H9 (cell line): ENCODE data around the gene ABCA1. TPM values are rescaled to one million over a fixed set of nuclear protein-coding genes. Genes with fewer than 3 reads are reported as not detected.
A peak's percentile ranks its signal among the peaks of the same experiment; 100 is the strongest.
"Not testable (repeated sequence)": the region's sequence is repeated elsewhere in the genome, so short reads cannot be mapped to it uniquely, and the experiment has no call there.

ENCODE experiments used
- DNase-seq: peaks from one replicate; pipeline ENCODE4 v3.0.0-alpha.2; 2017
- H2AFZ ChIP-seq: one replicate; pipeline ENCODE4 v1.6.1; 2013; ENCODE audit warnings: mild to moderate bottlenecking, low read length, control low read depth, moderate library complexity
- H2AK5ac ChIP-seq: 2 replicates; pipeline ENCODE4 v1.6.1; 2013; ENCODE audit warnings: low read length, control low read depth, mixed read lengths; ENCODE audit not compliant: insufficient read length
- H2BK120ac ChIP-seq: one replicate; pipeline ENCODE4 v1.6.1; 2013; ENCODE audit warnings: low read depth, mild to moderate bottlenecking, low read length, control low read depth, inconsistent platforms; ENCODE audit not compliant: poor library complexity, severe bottlenecking
- H2BK12ac ChIP-seq: 2 replicates; pipeline ENCODE4 v1.6.1; 2013; ENCODE audit warnings: low read length, control low read depth, mixed read lengths, low read depth; ENCODE audit not compliant: insufficient read length
- H2BK15ac ChIP-seq: 2 replicates; pipeline ENCODE4 v1.6.1; 2013; ENCODE audit warnings: low read depth, low read length, control low read depth
- H2BK20ac ChIP-seq: one replicate; pipeline ENCODE4 v1.6.1; 2013; ENCODE audit warnings: low read depth, mild to moderate bottlenecking, low read length, control low read depth, inconsistent platforms; ENCODE audit not compliant: poor library complexity, severe bottlenecking
- H2BK5ac ChIP-seq: 2 replicates; pipeline ENCODE4 v1.6.1; 2013; ENCODE audit warnings: low read length, control low read depth, mixed read lengths; ENCODE audit not compliant: insufficient read length
- H3K14ac ChIP-seq: 2 replicates; pipeline ENCODE4 v1.6.1; 2013; ENCODE audit warnings: low read length, control low read depth; ENCODE audit not compliant: insufficient read depth
- H3K18ac ChIP-seq: 2 replicates; pipeline ENCODE4 v1.6.1; 2013; ENCODE audit warnings: low read depth, mild to moderate bottlenecking, mixed read lengths, low read length, control low read depth; ENCODE audit not compliant: insufficient read length
- H3K23ac ChIP-seq: 2 replicates; pipeline ENCODE4 v1.6.1; 2013; ENCODE audit warnings: low read length, control low read depth, mixed read lengths, low read depth; ENCODE audit not compliant: insufficient read length
- H3K23me2 ChIP-seq: 2 replicates; pipeline ENCODE4 v1.6.1; 2013; ENCODE audit warnings: low read depth, mild to moderate bottlenecking, mixed read lengths, low read length, control low read depth; ENCODE audit not compliant: insufficient read length, poor library complexity, severe bottlenecking
- H3K27ac ChIP-seq: 2 replicates; pipeline ENCODE4 v1.5.1; 2013; ENCODE audit warnings: low read length, control low read depth, mixed read lengths, low read depth; ENCODE audit not compliant: insufficient read length
- H3K27me3 ChIP-seq: 2 replicates; pipeline ENCODE4 v1.6.1; 2013; ENCODE audit warnings: low read length, control low read depth, inconsistent platforms; ENCODE audit not compliant: insufficient read depth
- H3K4ac ChIP-seq: 2 replicates; pipeline ENCODE4 v1.6.1; 2013; ENCODE audit warnings: low read depth, mild to moderate bottlenecking, control low read depth, inconsistent platforms, low read length, moderate library complexity
- H3K4me1 ChIP-seq: 2 replicates; pipeline ENCODE4 v1.6.1; 2013; ENCODE audit warnings: low read length, control low read depth, inconsistent platforms; ENCODE audit not compliant: insufficient read depth
- H3K4me2 ChIP-seq: 2 replicates; pipeline ENCODE4 v1.6.1; 2013; ENCODE audit warnings: low read length, control low read depth, mixed read lengths; ENCODE audit not compliant: insufficient read length, insufficient read depth
- H3K56ac ChIP-seq: 2 replicates; pipeline ENCODE4 v1.6.1; 2013; ENCODE audit warnings: low read depth, mild to moderate bottlenecking, mixed read lengths, low read length, control low read depth; ENCODE audit not compliant: insufficient read length
- H3K79me1 ChIP-seq: 2 replicates; pipeline ENCODE4 v1.6.1; 2013; ENCODE audit warnings: low read depth, mild to moderate bottlenecking, moderate library complexity, low read length, control low read depth, inconsistent platforms; ENCODE audit not compliant: insufficient read depth, poor library complexity, severe bottlenecking
- H3K79me2 ChIP-seq: 2 replicates; pipeline ENCODE4 v1.6.1; 2013; ENCODE audit warnings: low read length, control low read depth, inconsistent platforms; ENCODE audit not compliant: insufficient read depth
- H3K9ac ChIP-seq: 2 replicates; pipeline ENCODE4 v1.6.1; 2013; ENCODE audit warnings: low read length, control low read depth, mixed read lengths; ENCODE audit not compliant: insufficient read length; ENCODE audit errors: extremely low read depth
- H3K9me3 ChIP-seq: one replicate; pipeline ENCODE4 v1.6.1; 2013; ENCODE audit warnings: low read depth, low read length, inconsistent platforms; ENCODE audit not compliant: control insufficient read depth
- H3T11ph ChIP-seq: one replicate; pipeline ENCODE4 v1.6.1; 2013; ENCODE audit warnings: mild to moderate bottlenecking, low read length, control low read depth, inconsistent platforms
- H4K20me1 ChIP-seq: one replicate; pipeline ENCODE4 v1.6.1; 2013; ENCODE audit not compliant: control insufficient read depth, insufficient read length, insufficient read depth
- H4K5ac ChIP-seq: 2 replicates; pipeline ENCODE4 v1.6.1; 2013; ENCODE audit warnings: low read depth, mild to moderate bottlenecking, mixed read lengths, low read length, control low read depth; ENCODE audit not compliant: insufficient read length
- H4K8ac ChIP-seq: replicated peaks from 2 replicates; pipeline ENCODE4 v1.6.1; 2013; ENCODE audit warnings: low read length, control low read depth, mixed read lengths, low read depth; ENCODE audit not compliant: insufficient read length
- H4K91ac ChIP-seq: 2 replicates; pipeline ENCODE4 v1.6.1; 2013; ENCODE audit warnings: low read depth, mild to moderate bottlenecking, moderate library complexity, mixed read lengths, low read length, control low read depth; ENCODE audit not compliant: insufficient read length
- H3K27ac Mint-ChIP-seq, 3 experiments: 2 replicates in 2 of 3; 3 replicates in 1 of 3; pipeline ENCODE4 v1.8.0; 2020 to 2021; ENCODE audit warnings: mixed read lengths in 3 of 3, mild to moderate bottlenecking in 1 of 3, moderate library complexity in 1 of 3
- H3K27me3 Mint-ChIP-seq: 2 replicates; pipeline ENCODE4 v1.8.0; 2021; ENCODE audit warnings: low read depth, mild to moderate bottlenecking, moderate library complexity, mixed read lengths
- H3K36me3 Mint-ChIP-seq, 3 experiments: 2 replicates in 2 of 3; 3 replicates in 1 of 3; pipeline ENCODE4 v1.8.0; 2020 to 2021; ENCODE audit warnings: low read depth in 3 of 3, mixed read lengths in 3 of 3; ENCODE audit not compliant: insufficient read depth in 1 of 3
- H3K4me1 Mint-ChIP-seq, 2 experiments: 2 replicates each; pipeline ENCODE4 v1.8.0; 2020; ENCODE audit warnings: mixed read lengths in 2 of 2
- H3K4me3 Mint-ChIP-seq, 2 experiments: 2 replicates in 1 of 2; 3 replicates in 1 of 2; pipeline ENCODE4 v1.8.0; 2020 to 2021; ENCODE audit warnings: mild to moderate bottlenecking in 2 of 2, mixed read lengths in 2 of 2, moderate library complexity in 1 of 2
- H3K9me3 Mint-ChIP-seq, 2 experiments: 2 replicates in 1 of 2; 3 replicates in 1 of 2; pipeline ENCODE4 v1.8.0; 2020; ENCODE audit warnings: mild to moderate bottlenecking in 2 of 2, mixed read lengths in 2 of 2, moderate library complexity in 1 of 2
- CTCF ChIP-seq: fragments of 200-600 bp; sonication (generic); conservative IDR thresholded peaks from 3 replicates; pipeline ENCODE4 v1.8.0; 2021; ENCODE audit warnings: antibody characterized with exemption, mild to moderate bottlenecking
- WGBS: extraction: QIAGEN DNeasy Blood & Tissue Kit; methylation state at CpG from one replicate; pipeline ENCODE4 v1.1.7; 2013; ENCODE audit warnings: missing lambda C conversion rate, low lambda C conversion rate, mixed read lengths; ENCODE audit not compliant: insufficient read length; ENCODE audit errors: extremely low coverage; 5-methylcytosine and 5-hydroxymethylcytosine counted together
- total RNA-seq: library from RNA; stranded (reverse); gene quantifications from 2 replicates; pipeline ENCODE4 v1.2.1, GENCODE V29; 2021

The ABCA1 gene
- total RNA-seq, 1 experiment from 2014 or later, result 16.6 TPM

GRCh38 chr9:104855807-104856206 is 72.1 kb downstream of the ABCA1 start:
- Histone ChIP-seq H2BK5ac (no peak overlapping the region), H3K9me3 (no peaks in the 10 kb centered on the region), H4K20me1 (no peaks in the 10 kb centered on the region), H2AFZ (no peak overlapping the region), H3K4ac (no peak overlapping the region), H3K23ac (no peak overlapping the region), H3K56ac (no peak overlapping the region), H3K9ac (no peak overlapping the region), H3K18ac (no peak overlapping the region), H2BK120ac (no peak overlapping the region), H2BK12ac (no peak overlapping the region), H3K27me3 (no peaks in the 10 kb centered on the region), H2AK5ac (no peak overlapping the region), H2BK15ac (no peak overlapping the region), H3K27ac (no peak overlapping the region), H3K4me2 (no peak overlapping the region), H3K79me1 (no peaks in the 10 kb centered on the region), H3T11ph (no peak overlapping the region), H4K8ac (no peak overlapping the region), H3K79me2 (no peaks in the 10 kb centered on the region), H2BK20ac (no peak overlapping the region), H3K23me2 (no peaks in the 10 kb centered on the region), H4K5ac (no peak overlapping the region), H3K4me1 (no peaks in the 10 kb centered on the region), H4K91ac (no peak overlapping the region), H3K14ac (no peak overlapping the region)
- WGBS, result no CpG with 5 or more reads among the region's 3 CpGs
- no peak for DNase-seq
- Mint-ChIP-seq H3K4me3 (no peak overlapping the region), H3K27me3 (no peaks in the 10 kb centered on the region), H3K4me1 (peaks cover 15 to 23% of the 10 kb centered on the region in 2 experiments), H3K36me3 (peaks cover 4 to 29% (median 21%) of the 10 kb centered on the region in 3 experiments; a peak in 6 of 7 replicates), H3K9me3 (no peaks in the 10 kb centered on the region), H3K27ac (peak overlapping the region in 1 of 3 experiments; percentile 14; a peak in 2 of 7 replicates)
- no peak for TF ChIP-seq CTCF

- H3K56ac ChIP-seq, H2AK5ac ChIP-seq, H2BK20ac ChIP-seq, H2BK120ac ChIP-seq, H4K8ac ChIP-seq, H3K4me1 ChIP-seq, H3K79me1 ChIP-seq, DNase-seq, H3K14ac ChIP-seq, H4K5ac ChIP-seq, H3K27me3 Mint-ChIP-seq, H3K9me3 ChIP-seq, H3K9me3 Mint-ChIP-seq, H4K20me1 ChIP-seq, H3K4me2 ChIP-seq, H3K9ac ChIP-seq, H2BK5ac ChIP-seq, H3T11ph ChIP-seq, H3K23me2 ChIP-seq, H3K4me3 Mint-ChIP-seq, H2BK12ac ChIP-seq, H3K27me3 ChIP-seq, H3K23ac ChIP-seq, H3K4ac ChIP-seq, H4K91ac ChIP-seq, H2AFZ ChIP-seq, H3K79me2 ChIP-seq, H3K27ac ChIP-seq, H3K18ac ChIP-seq, H2BK15ac ChIP-seq, H3K27ac Mint-ChIP-seq: not testable (repeated sequence)
- Mint-ChIP-seq H3K4me1 (peaks cover 15 to 23% of the 10 kb centered on the region in 2 experiments), H3K36me3 (peaks cover 4 to 29% (median 21%) of the 10 kb centered on the region in 3 experiments; a peak in 6 of 7 replicates)
- no CpG with 5 or more reads among the region's 7 CpGs for WGBS
Measured at GRCh38 chr9:104855258-104855657, 72.7 kb downstream of the ABCA1 start.
